Measurements from ENCODE around the gene CACNA1C. TPM values are rescaled to one million over a fixed set of nuclear protein-coding genes. Genes with fewer than 3 reads are reported as not detected.

The CACNA1C gene
- total and polyA plus RNA-seq, 2 donors (not counting 1 experiment from before 2014, with no cell fraction given): 0.01 to 0.02 TPM

GRCh38 chr12:2046957-2047356 lies 5.8 kb upstream of the CACNA1C start:
- ChIA-PET CTCF (no interaction called here), POLR2A (no interaction called here)
- Histone ChIP-seq H3K9me3 (ENCODE audit: control extremely low read depth in 1 of 3, control insufficient read depth in 2 of 3, insufficient read depth in 1 of 3, low read length in 2 of 3) (no peaks in the 10 kb centered on the region), H4K20me1 (ENCODE audit: control insufficient read depth, insufficient read depth, low read length, poor library complexity, severe bottlenecking) (no peaks in the 10 kb centered on the region), H3K27me3 (replicated peaks in 1 of 4; ENCODE audit: control extremely low read depth in 1 of 4, control insufficient read depth in 3 of 4, insufficient read depth in 4 of 4, low read length in 3 of 4) (peaks cover 0 to 13% (median 9%) of the 10 kb centered on the region in 4 experiments), H3K4me2 (replicated peaks; ENCODE audit: low read depth, low read length, poor library complexity, severe bottlenecking) (no peak overlapping the region), H3K4me3 (ENCODE audit: control extremely low read depth in 1 of 5, extremely low read depth in 1 of 5, insufficient read depth in 1 of 5, low read depth in 2 of 5, low read length in 4 of 5) (no peak overlapping the region), H3K4me1 (ENCODE audit: control insufficient read depth in 2 of 2, insufficient read depth in 2 of 2, low read length in 2 of 2) (peaks cover 5 to 7% of the 10 kb centered on the region in 2 donors), H3K27ac (ENCODE audit: low read length in 2 of 2) (no peak overlapping the region), H3K9ac (ENCODE audit: low read length) (no peak overlapping the region), H3K79me2 (ENCODE audit: control insufficient read depth, insufficient read depth, low read length) (no peaks in the 10 kb centered on the region), H3K36me3 (replicated peaks in 1 of 2; ENCODE audit: control extremely low read depth in 1 of 2, control insufficient read depth in 1 of 2, extremely low read depth in 1 of 2, insufficient read depth in 2 of 2, low read length in 1 of 2) (no peaks in the 10 kb centered on the region), H2AFZ (ENCODE audit: insufficient read depth, low read depth, low read length, poor library complexity, severe bottlenecking) (no peak overlapping the region)
- H3K27ac Mint-ChIP-seq: no peak overlapping the region
- TF ChIP-seq EZH2 (IDR thresholded peaks at IDR 0.05; ENCODE audit: borderline replicate concordance, insufficient read depth, low read depth, low read length, poor library complexity, severe bottlenecking) (no peak), CTCF (IDR thresholded peaks at IDR 0.05) (no peak)
- peaks cover 19% of the 10 kb centered on the region for H3K4me1 Mint-ChIP-seq
- 100% methylated on average over 1 of the region's 4 CpGs for WGBS (ENCODE audit: insufficient coverage)
- DNase-seq (no peak), ATAC-seq (ENCODE audit: low read depth) (no peak)
- no peaks in the 10 kb centered on the region for H3K9me3 Mint-ChIP-seq (ENCODE audit: insufficient read depth)
- intact Hi-C loops (cut with micrococcal nuclease): no loop called here
- H3K4me3 Mint-ChIP-seq: no peak overlapping the region
- peaks cover 51% of the 10 kb centered on the region for H3K27me3 Mint-ChIP-seq

DNA sequence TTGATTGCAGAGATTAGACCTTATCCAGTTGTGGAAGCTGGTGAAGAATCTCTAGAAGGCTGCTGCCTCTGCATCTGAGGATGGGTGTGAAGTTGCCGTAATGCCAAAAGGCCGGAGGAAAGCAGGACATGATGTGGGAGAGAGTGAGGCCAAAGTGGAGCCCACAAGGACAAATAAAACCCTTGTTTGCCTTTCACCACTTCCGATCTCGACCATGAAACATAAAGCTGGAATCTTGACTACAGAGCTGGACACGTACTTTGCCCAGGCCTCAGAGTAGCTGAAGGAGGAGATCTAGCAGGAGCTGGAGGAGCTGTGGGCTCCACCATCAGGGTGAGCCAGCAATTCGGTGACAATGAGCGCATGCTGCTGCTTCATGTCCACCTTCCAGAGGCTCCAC lies 5.0 kb upstream of the CACNA1C start:
- no peaks in the 10 kb centered on the region for H3K36me3 ChIP-seq (replicated peaks in 1 of 2; ENCODE audit: control extremely low read depth in 1 of 2, control insufficient read depth in 1 of 2, extremely low read depth in 1 of 2, insufficient read depth in 2 of 2, low read length in 1 of 2)
- H3K9me3 ChIP-seq (ENCODE audit: control extremely low read depth in 1 of 3, control insufficient read depth in 2 of 3, insufficient read depth in 1 of 3, low read length in 2 of 3): no peaks in the 10 kb centered on the region
- no peak overlapping the region for H3K9ac ChIP-seq (ENCODE audit: low read length)
- intact Hi-C loops (cut with micrococcal nuclease): no loop called here
- H3K4me2 ChIP-seq (replicated peaks; ENCODE audit: low read depth, low read length, poor library complexity, severe bottlenecking): no peak overlapping the region
- H3K27me3 ChIP-seq (replicated peaks in 1 of 4; ENCODE audit: control extremely low read depth in 1 of 4, control insufficient read depth in 3 of 4, insufficient read depth in 4 of 4, low read length in 3 of 4): peaks cover 0 to 17% (median 10%) of the 10 kb centered on the region in 4 experiments
- ATAC-seq (ENCODE audit: low read depth) (no peak), DNase-seq (no peak)
- Mint-ChIP-seq H3K27ac (no peak overlapping the region), H3K4me3 (no peak overlapping the region), H3K9me3 (ENCODE audit: insufficient read depth) (no peaks in the 10 kb centered on the region), H3K4me1 (peaks cover 22% of the 10 kb centered on the region), H3K27me3 (peaks cover 50% of the 10 kb centered on the region)
- peaks cover 7 to 8% of the 10 kb centered on the region in 2 donors for H3K4me1 ChIP-seq (ENCODE audit: control insufficient read depth in 2 of 2, insufficient read depth in 2 of 2, low read length in 2 of 2)
- ChIA-PET POLR2A (no interaction called here), CTCF (no interaction called here)
- no peaks in the 10 kb centered on the region for H3K79me2 ChIP-seq (ENCODE audit: control insufficient read depth, insufficient read depth, low read length)
- no peak overlapping the region for H2AFZ ChIP-seq (ENCODE audit: insufficient read depth, low read depth, low read length, poor library complexity, severe bottlenecking)
- no peaks in the 10 kb centered on the region for H4K20me1 ChIP-seq (ENCODE audit: control insufficient read depth, insufficient read depth, low read length, poor library complexity, severe bottlenecking)
- WGBS (ENCODE audit: insufficient coverage): 99% methylated on average over 7 of the region's 7 CpGs
- no peak overlapping the region for H3K27ac ChIP-seq (ENCODE audit: low read length in 2 of 2)
- no peak overlapping the region for H3K4me3 ChIP-seq (ENCODE audit: control extremely low read depth in 1 of 5, extremely low read depth in 1 of 5, insufficient read depth in 1 of 5, low read depth in 2 of 5, low read length in 4 of 5)
- no peak for TF ChIP-seq CTCF (IDR thresholded peaks at IDR 0.05)
- no peak for TF ChIP-seq EZH2 (IDR thresholded peaks at IDR 0.05; ENCODE audit: borderline replicate concordance, insufficient read depth, low read depth, low read length, poor library complexity, severe bottlenecking)

All from B cell (primary cell).